ENCODE data around the gene PTTG2. TPM values are rescaled to one million over a fixed set of nuclear protein-coding genes. Genes with fewer than 3 reads are reported as not detected.

Gene PTTG2
- polyA plus RNA-seq, 1 of the 3 experiments (the other 2 are of a cell fraction), result not detected

DNA sequence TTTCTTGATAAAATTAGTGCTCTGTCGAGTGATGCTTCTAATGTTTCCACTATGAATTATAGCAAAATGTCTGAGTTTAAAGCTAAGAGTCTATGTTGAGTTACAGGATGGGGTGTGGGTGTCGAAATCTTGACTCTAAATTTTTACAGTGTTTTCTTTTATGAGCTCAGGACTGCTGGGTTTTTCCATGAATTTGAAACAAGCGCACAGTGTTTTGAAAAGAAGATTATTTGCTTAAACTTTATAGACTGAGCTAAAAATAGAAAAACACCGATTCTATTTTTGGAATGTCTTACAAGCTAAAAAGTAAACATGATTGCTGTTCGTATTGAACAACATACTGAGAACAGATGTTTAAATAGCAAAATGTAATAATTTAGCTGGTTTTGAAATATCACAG is 7.5 kb downstream of the PTTG2 start:
- TF ChIP-seq TCF12 (IDR thresholded peaks at IDR 0.05) (no peak), USF2 (IDR thresholded peaks at IDR 0.05; ENCODE audit: borderline replicate concordance, low read depth, low read length) (no peak), FOXM1 (IDR thresholded peaks at IDR 0.05; ENCODE audit: low read depth) (no peak), NFIC (IDR thresholded peaks at IDR 0.05; ENCODE audit: borderline replicate concordance) (no peak), TAF1 (IDR thresholded peaks at IDR 0.05; ENCODE audit: borderline replicate concordance, low read depth, low read length) (no peak), SMC3 (IDR thresholded peaks at IDR 0.05; ENCODE audit: low read depth, low read length) (no peak), RXRA (IDR thresholded peaks at IDR 0.05; ENCODE audit: borderline replicate concordance, low read depth) (no peak), NRF1 (IDR thresholded peaks at IDR 0.05; ENCODE audit: low read depth, low read length) (no peak), MXI1 (IDR thresholded peaks at IDR 0.05; ENCODE audit: low read depth, low read length) (no peak), YY1 (IDR thresholded peaks at IDR 0.05; ENCODE audit: low read depth) (no peak), ELF1 (IDR thresholded peaks at IDR 0.05) (no peak), FOSL2 (IDR thresholded peaks at IDR 0.05; ENCODE audit: borderline replicate concordance, low read depth) (no peak), GABPA (IDR thresholded peaks at IDR 0.05; ENCODE audit: low read depth) (no peak), CTCF (IDR thresholded peaks at IDR 0.05) (no peak), TEAD4 (IDR thresholded peaks at IDR 0.05; ENCODE audit: borderline replicate concordance, insufficient read depth) (no peak), ZBTB33 (IDR thresholded peaks at IDR 0.05; ENCODE audit: borderline replicate concordance, low read depth) (no peak), SIN3A (IDR thresholded peaks at IDR 0.05; ENCODE audit: borderline replicate concordance, low read depth, low read length) (no peak)
- Histone ChIP-seq H3K9me3 (no peaks in the 10 kb centered on the region), H3K27ac (ENCODE audit: low read depth in 2 of 2, low read length in 1 of 2) (no peak overlapping the region), H3F3A (replicated peaks; ENCODE audit: insufficient read depth) (no peaks in the 10 kb centered on the region), H3K9me2 (no peaks in the 10 kb centered on the region), H3K4me1 (ENCODE audit: control insufficient read depth in 1 of 2, insufficient read depth in 2 of 2, low read depth in 1 of 2, low read length in 1 of 2) (no peaks in the 10 kb centered on the region; a peak in 1 of 4 replicates), H3K79me2 (ENCODE audit: insufficient read depth) (no peaks in the 10 kb centered on the region), H2AFZ (ENCODE audit: low read depth) (no peak overlapping the region), H3K9ac (no peak overlapping the region), H3K4me3 (ENCODE audit: low read depth in 2 of 2, low read length in 1 of 2) (no peak overlapping the region), H4K20me1 (ENCODE audit: insufficient read depth) (no peaks in the 10 kb centered on the region), H3K36me3 (replicated peaks in 1 of 2; ENCODE audit: control insufficient read depth in 1 of 2, insufficient read depth in 2 of 2, low read length in 1 of 2) (no peaks in the 10 kb centered on the region), H3K27me3 (ENCODE audit: insufficient read depth) (no peaks in the 10 kb centered on the region; the same call in 1 of the 2 replicates), H3K4me2 (no peak overlapping the region)
- 56% methylated on average over 5 of the region's 5 CpGs for WGBS (ENCODE audit: low lambda C conversion rate)
- ChIA-PET CTCF (no interaction called here), POLR2A (no interaction called here)
- no peak for DNase-seq

All from SK-N-SH (cell line).